H1 (cell line): Measurements from ENCODE around the gene ADAMTS15. TPM values are rescaled to one million over a fixed set of nuclear protein-coding genes. Genes with fewer than 3 reads are reported as not detected.

Experiments
- CTCF ChIA-PET: fragments of 300-600 bp; sonication (Branson Sonifier 250); formaldehyde crosslinking; loops from one replicate; lab custom pipeline; 2021; ENCODE audit not compliant: partially characterized antibody; lab: Charles Lee
- POLR2A ChIA-PET: fragments of 300-600 bp; sonication (Branson Sonifier 250); formaldehyde crosslinking; loops from one replicate; lab custom pipeline; 2021; ENCODE audit warnings: inconsistent platforms; ENCODE audit not compliant: partially characterized antibody; lab: Charles Lee
- DNase-seq, 2 experiments: peaks; one replicate each; pipeline versions ENCODE4 v3.0.0 to v3.0.0-alpha.2; 2010 to 2022; ENCODE audit warnings: low spot score in 2 of 2, low read depth in 1 of 2, mixed read lengths in 1 of 2
- FAIRE-seq: peaks from 2 replicates; lab custom pipeline; 2011; peaks lifted over from hg19 to GRCh38; lab: Jason Lieb, UNC
- H2AFZ ChIP-seq: 2 replicates; pipeline ENCODE4 v1.8.1; 2012; ENCODE audit warnings: low read length, inconsistent platforms
- H2AK5ac ChIP-seq: 2 replicates; pipeline ENCODE4 v1.6.1; 2013; ENCODE audit warnings: low read depth, low read length
- H2BK120ac ChIP-seq: replicated peaks from 2 replicates; pipeline ENCODE3; 2013; ENCODE audit warnings: low read depth, low read length, inconsistent platforms
- H2BK12ac ChIP-seq: 2 replicates; pipeline ENCODE4 v1.6.1; 2013; ENCODE audit warnings: low read depth, low read length
- H2BK15ac ChIP-seq: 2 replicates; pipeline ENCODE4 v1.6.1; 2013; ENCODE audit warnings: low read length
- H2BK20ac ChIP-seq: 2 replicates; pipeline ENCODE4 v1.6.1; 2013; ENCODE audit warnings: low read length
- H2BK5ac ChIP-seq: 2 replicates; pipeline ENCODE4 v1.6.1; 2013; ENCODE audit warnings: low read depth, low read length
- H3K14ac ChIP-seq: 2 replicates; pipeline ENCODE4 v1.6.1; 2013; ENCODE audit warnings: inconsistent platforms; ENCODE audit not compliant: insufficient read length
- H3K18ac ChIP-seq: 2 replicates; pipeline ENCODE4 v1.6.1; 2013; ENCODE audit warnings: low read length; ENCODE audit errors: extremely low read depth
- H3K23ac ChIP-seq: 2 replicates; pipeline ENCODE4 v1.6.1; 2013; ENCODE audit warnings: inconsistent platforms; ENCODE audit not compliant: insufficient read length
- H3K23me2 ChIP-seq: 2 replicates; pipeline ENCODE4 v1.6.1; 2013; ENCODE audit warnings: low read depth, low read length
- H3K27ac ChIP-seq: 2 replicates; pipeline ENCODE4 v1.6.1; 2011; ENCODE audit warnings: low read depth, low read length, inconsistent platforms
- H3K27me3 ChIP-seq, 4 experiments: replicated peaks in 1 of 4; 1 replicate in 1 of 4; 2 replicates in 3 of 4; pipeline versions ENCODE4 v1.6.1 to v1.8.1; 2011 to 2013; ENCODE audit warnings: low read length in 3 of 4, mild to moderate bottlenecking in 3 of 4, inconsistent platforms in 2 of 4, mixed read lengths in 2 of 4, moderate library complexity in 1 of 4; ENCODE audit not compliant: control insufficient read depth in 3 of 4, insufficient read depth in 3 of 4; ENCODE audit errors: extremely low read depth in 1 of 4
- H3K36me3 ChIP-seq, 4 experiments: 2 replicates each; pipeline versions ENCODE4 v1.6.1 to v1.8.1; 2011 to 2013; ENCODE audit warnings: mild to moderate bottlenecking in 4 of 4, low read length in 3 of 4, moderate library complexity in 2 of 4, control low read depth in 1 of 4, inconsistent platforms in 1 of 4; ENCODE audit not compliant: insufficient read depth in 4 of 4, control insufficient read depth in 2 of 4
- H3K4ac ChIP-seq: replicated peaks from 2 replicates; pipeline ENCODE3; 2013; ENCODE audit warnings: low read length, low read depth, mixed read lengths, inconsistent platforms; ENCODE audit not compliant: insufficient read length
- H3K4me1 ChIP-seq, 4 experiments: replicated peaks in 1 of 4; 1 replicate in 1 of 4; 2 replicates in 3 of 4; pipeline versions ENCODE4 v1.6.1 to v1.8.1; 2011 to 2013; ENCODE audit warnings: low read length in 3 of 4, inconsistent platforms in 2 of 4, mixed read lengths in 1 of 4; ENCODE audit not compliant: insufficient read depth in 4 of 4, control insufficient read depth in 3 of 4
- H3K4me2 ChIP-seq, 2 experiments: 2 replicates each; pipeline versions ENCODE4 v1.6.1 to v1.8.1; 2011 to 2013; ENCODE audit warnings: low read depth in 2 of 2, low read length in 2 of 2, control low read depth in 1 of 2, inconsistent platforms in 1 of 2, mild to moderate bottlenecking in 1 of 2; ENCODE audit not compliant: insufficient read depth in 1 of 2
- H3K4me3 ChIP-seq, 4 experiments: fragments of 200-600, 300-600 bp in 1 of 4; sonication (generic), shearing (Covaris generic), sonication (Bioruptor Twin) in 1 of 4; 2 replicates each; pipeline versions ENCODE4 v1.5.1 to v1.8.1; 2011 to 2016; ENCODE audit warnings: low read length in 4 of 4, low read depth in 3 of 4, control low read depth in 2 of 4, inconsistent platforms in 2 of 4, mild to moderate bottlenecking in 2 of 4, mixed read lengths in 1 of 4, moderate library complexity in 1 of 4; ENCODE audit not compliant: insufficient read depth in 2 of 4; ENCODE audit errors: extremely low read depth in 1 of 4
- H3K56ac ChIP-seq: replicated peaks from 2 replicates; pipeline ENCODE3; 2013; ENCODE audit warnings: low read depth, mild to moderate bottlenecking, mixed read lengths, low read length, inconsistent platforms; ENCODE audit not compliant: insufficient read length
- H3K79me1 ChIP-seq: 2 replicates; pipeline ENCODE4 v1.6.1; 2013; ENCODE audit warnings: low read depth, low read length, control low read depth
- H3K79me2 ChIP-seq, 2 experiments: 2 replicates each; pipeline versions ENCODE4 v1.6.1 to v1.8.1; 2012 to 2013; ENCODE audit warnings: low read length in 2 of 2, mild to moderate bottlenecking in 2 of 2, inconsistent platforms in 1 of 2; ENCODE audit not compliant: insufficient read depth in 2 of 2, control insufficient read depth in 1 of 2
- H3K9ac ChIP-seq, 4 experiments: replicated peaks in 1 of 4; 1 replicate in 1 of 4; 2 replicates in 3 of 4; pipeline versions ENCODE4 v1.6.1 to v1.8.1; 2011 to 2013; ENCODE audit warnings: low read depth in 3 of 4, low read length in 3 of 4, control low read depth in 2 of 4, mild to moderate bottlenecking in 2 of 4, moderate library complexity in 2 of 4, inconsistent platforms in 1 of 4; ENCODE audit errors: extremely low read depth in 1 of 4
- H3K9me3 ChIP-seq, 2 experiments: 2 replicates each; pipeline versions ENCODE4 v1.6.1 to v1.8.1; 2012 to 2013; ENCODE audit warnings: mild to moderate bottlenecking in 2 of 2, moderate library complexity in 2 of 2, control low read depth in 1 of 2, inconsistent platforms in 1 of 2, low read depth in 1 of 2, low read length in 1 of 2, mixed read lengths in 1 of 2; ENCODE audit not compliant: insufficient read depth in 2 of 2
- H4K20me1 ChIP-seq, 2 experiments: replicated peaks in 1 of 2; 2 replicates each; pipeline versions ENCODE3 to v1.8.1; 2011 to 2013; ENCODE audit warnings: inconsistent platforms in 2 of 2, low read length in 2 of 2, mild to moderate bottlenecking in 1 of 2; ENCODE audit not compliant: insufficient read depth in 2 of 2, control insufficient read depth in 1 of 2
- H4K5ac ChIP-seq: 2 replicates; pipeline ENCODE4 v1.6.1; 2013; ENCODE audit warnings: low read length, low read depth, mixed read lengths, inconsistent platforms; ENCODE audit not compliant: insufficient read length
- H4K8ac ChIP-seq: 2 replicates; pipeline ENCODE4 v1.8.0; 2013; ENCODE audit warnings: mild to moderate bottlenecking, moderate library complexity, low read length, inconsistent platforms; ENCODE audit not compliant: insufficient read depth; ENCODE audit errors: extremely low read depth
- H4K91ac ChIP-seq: replicated peaks from 2 replicates; pipeline ENCODE3; 2013; ENCODE audit warnings: low read length, mixed read lengths, inconsistent platforms; ENCODE audit not compliant: insufficient read length
- ATF3 ChIP-seq: IDR thresholded peaks from 2 replicates; pipeline ENCODE4 v1.6.1; 2011; ENCODE audit warnings: low read depth, mild to moderate bottlenecking, low read length; ENCODE audit not compliant: insufficient read depth
- CBX5 ChIP-seq: fragments of 300-800, 300-1000 bp; sonication (generic); IDR thresholded peaks from 2 replicates; pipeline ENCODE4 v1.7.1; 2016; ENCODE audit warnings: antibody characterized with exemption, low read length, low read depth
- E2F6 ChIP-seq: IDR thresholded peaks from 2 replicates; pipeline ENCODE4 v1.6.1; 2012; ENCODE audit warnings: inconsistent platforms
- MAX ChIP-seq: IDR thresholded peaks from 2 replicates; pipeline ENCODE4 v1.6.1; 2012; ENCODE audit warnings: inconsistent platforms
- PHF8 ChIP-seq: fragments of 200-600 bp; sonication (generic); conservative IDR thresholded peaks from 2 replicates; pipeline ENCODE4 v1.7.1; 2012; ENCODE audit warnings: low read depth, mild to moderate bottlenecking, inconsistent platforms, low read length, moderate library complexity
- POLR2AphosphoS5 ChIP-seq: IDR thresholded peaks from 2 replicates; pipeline ENCODE4 v1.6.1; 2011; ENCODE audit warnings: low read depth, low read length
- SIX5 ChIP-seq: IDR thresholded peaks from 2 replicates; pipeline ENCODE4 v1.6.1; 2011; ENCODE audit warnings: mild to moderate bottlenecking, low read depth, low read length
- SP2 ChIP-seq: IDR thresholded peaks from 2 replicates; pipeline ENCODE4 v1.6.1; 2012; ENCODE audit warnings: mild to moderate bottlenecking, low read length, inconsistent platforms
- TEAD4 ChIP-seq: IDR thresholded peaks from 2 replicates; pipeline ENCODE4 v1.6.1; 2012; ENCODE audit warnings: low read depth, low read length, inconsistent platforms, mixed read lengths
- USF2 ChIP-seq: IDR thresholded peaks from 2 replicates; pipeline ENCODE4 v1.6.1; 2011; ENCODE audit warnings: low read length, improper control_type of control experiment
- WGBS, 2 experiments: shearing (Covaris generic) in 1 of 2; methylation state at CpG; one replicate each; pipeline versions ENCODE4 v1.1.6 to v1.1.7; 2013 to 2015; ENCODE audit warnings: low lambda C conversion rate in 2 of 2, mixed read lengths in 2 of 2, inconsistent platforms in 1 of 2, low coverage in 1 of 2, missing lambda C conversion rate in 1 of 2; ENCODE audit not compliant: insufficient replicate concordance in 2 of 2, insufficient coverage in 1 of 2, insufficient read length in 1 of 2; ENCODE audit errors: extremely low coverage in 1 of 2, missing lambda C conversion rate in 1 of 2; 5-methylcytosine and 5-hydroxymethylcytosine counted together
- polyA plus RNA-seq, 7 experiments: library from polyadenylated mRNA; depleted of rRNA in 3 of 7; stranded (reverse) in 5 of 7; unstranded in 2 of 7; fragments of >200 nt in 5 of 7; fragments of 200-250 nt in 2 of 7; gene quantifications; 1 replicate in 5 of 7; 2 replicates in 1 of 7; 4 replicates in 1 of 7; pipeline versions ENCODE4 v1.2.1 to v1.2.3, GENCODE V29; 2011 to 2013; ENCODE audit warnings: missing spikeins in 2 of 7, mixed read lengths in 2 of 7
- total RNA-seq: library from RNA; stranded (reverse); fragmentation: NEBNext Ultra II Directional; extraction: Animal tissue kit (Norgen Biotek cat#: 25700); gene quantifications from 2 replicates; pipeline ENCODE4 v1.2.1, GENCODE V29; 2021

The ADAMTS15 gene
- total and polyA plus RNA-seq, 2 of the 8 experiments (the other 6 are each of a cell fraction or from before 2014, with no cell fraction given) = 1.7 to 4.7 TPM

- H3K27me3 ChIP-seq = peaks cover 2 to 38% (median 37%) of the 10 kb centered on the region in 4 experiments
- no peak for FAIRE-seq
- peaks cover 0 to 13% (median 9%) of the 10 kb centered on the region in 4 experiments; a peak in 6 of 7 replicates for H3K4me1 ChIP-seq
- no peak overlapping the region for H3K27ac ChIP-seq
- H3K14ac ChIP-seq = no peak overlapping the region
- ChIA-PET CTCF (interaction anchor here (0.6 to 5.2 kb wide), 17 partner anchors 7 to 469 kb away, joined by 3 to 31 read pairs (median 5); no protein-coding TSS in a partner anchor), POLR2A (interaction anchor here (0.8 to 1.2 kb wide), 4 partner anchors 11 to 126 kb away, joined by 3 to 6 read pairs (median 4); no protein-coding TSS in a partner anchor)
- H4K8ac ChIP-seq = no peak overlapping the region; the same call in none of the 2 replicates
- peak overlapping the region; percentile 81; the same call in 1 of the 2 replicates for H3K18ac ChIP-seq
- H3K4me3 ChIP-seq = peak overlapping the region in 1 of 4 experiments; percentile 71; a peak in 4 of 8 replicates
- H3K9me3 ChIP-seq = no peaks in the 10 kb centered on the region
- no peaks in the 10 kb centered on the region for H3K79me2 ChIP-seq
- H4K20me1 ChIP-seq = no peaks in the 10 kb centered on the region
- H3K56ac ChIP-seq = no peak overlapping the region
- H3K23me2 ChIP-seq = peaks cover 9% of the 10 kb centered on the region; the same call in 1 of the 2 replicates
- H3K23ac ChIP-seq = no peak overlapping the region
- no peak overlapping the region for H3K4ac ChIP-seq
- H2AFZ ChIP-seq = no peak overlapping the region
- peak overlapping the region; percentile 25 for H2BK120ac ChIP-seq
- peak overlapping the region; percentile 71 to 74 for H3K4me2 ChIP-seq
- H3K36me3 ChIP-seq = no peaks in the 10 kb centered on the region
- no peak overlapping the region; the same call in 1 of the 2 replicates for H2AK5ac ChIP-seq
- H4K5ac ChIP-seq = no peak overlapping the region
- H2BK5ac ChIP-seq = peak overlapping the region; percentile 62; the same call in 1 of the 2 replicates
- H3K79me1 ChIP-seq = no peaks in the 10 kb centered on the region; the same call in 1 of the 2 replicates
- no peak overlapping the region for H3K9ac ChIP-seq
- H2BK15ac ChIP-seq = peak overlapping the region; percentile 77; the same call in 1 of the 2 replicates
- H2BK20ac ChIP-seq = 0 out of 2 replicates have a peak overlapping the region, but pooled peaks have one; percentile 56
- DNase-seq = no peak
- H2BK12ac ChIP-seq = peak overlapping the region; percentile 77; the same call in 1 of the 2 replicates
- no peak overlapping the region for H4K91ac ChIP-seq
- 71% methylated on average over 18 of the region's 18 CpGs; no CpG with 5 or more reads in 1 of the 2 experiments for WGBS, 2 experiments
- no peak for TF ChIP-seq E2F6
- no peak for TF ChIP-seq TEAD4
- TF ChIP-seq MAX = no peak
- TF ChIP-seq PHF8 = no peak
- no peak for TF ChIP-seq SIX5
- TF ChIP-seq POLR2AphosphoS5 = no peak
- TF ChIP-seq ATF3 = no peak
- TF ChIP-seq SP2 = no peak
- TF ChIP-seq CBX5 = no peak
- no peak for TF ChIP-seq USF2
Observed at GRCh38 chr11:130426837-130427341, 21.6 kb upstream of the ADAMTS15 start.
